ENCODE measurements around the gene ZNF444.
"Not testable (repeated sequence)": the region's sequence is repeated elsewhere in the genome, so short reads cannot be mapped to it uniquely, and the experiment has no call there.

ZNF444 gene

GRCh38 chr19:56140583-56141416 is at the start of gene ZNF444:
TSS of gene ZNF444 (plus strand) at chr19:56141287. CDS start at chr19:56146912, 5,625 bp downstream.
- peak; percentile 97 for DNase-seq (ENCODE audit: low read depth)

GRCh38 chr19:56091751-56092546 is 49.1 kb upstream of the ZNF444 start:
- no peak for DNase-seq (ENCODE audit: low read depth)

- DNase-seq (ENCODE audit: low read depth) = no peak
These were observed 48.1 kb upstream of the ZNF444 start for GRCh38 chr19:56092685-56093631.

- DNase-seq (ENCODE audit: low read depth) = no peak
These were observed 46.6 kb upstream of the ZNF444 start for GRCh38 chr19:56094449-56094848.

GRCh38 chr19:56096665-56097064 is 44.4 kb upstream of the ZNF444 start:
- DNase-seq (ENCODE audit: low read depth) = no peak

- DNase-seq (ENCODE audit: low read depth) = no peak
These were observed 43.8 kb upstream of the ZNF444 start for GRCh38 chr19:56097306-56097705.

GRCh38 chr19:56097776-56098175 is 43.3 kb upstream of the ZNF444 start:
- DNase-seq (ENCODE audit: low read depth) = no peak

- DNase-seq (ENCODE audit: low read depth) = not testable (repeated sequence)
These were observed 42.9 kb upstream of the ZNF444 start for GRCh38 chr19:56098237-56098636.

- no peak for DNase-seq (ENCODE audit: low read depth)
These were observed 42.1 kb upstream of the ZNF444 start for GRCh38 chr19:56098731-56099568.

GRCh38 chr19:56099638-56100539 is 41.2 kb upstream of the ZNF444 start:
- no peak for DNase-seq (ENCODE audit: low read depth)

- DNase-seq (ENCODE audit: low read depth) = no peak
These were observed 40.0 kb upstream of the ZNF444 start for GRCh38 chr19:56101095-56101494.

- DNase-seq (ENCODE audit: low read depth) = no peak
These were observed 39.1 kb upstream of the ZNF444 start for GRCh38 chr19:56101746-56102535.

- DNase-seq (ENCODE audit: low read depth) = no peak
These were observed 38.0 kb upstream of the ZNF444 start for GRCh38 chr19:56103027-56103614.

GRCh38 chr19:56104423-56104822 is 36.7 kb upstream of the ZNF444 start:
- no peak for DNase-seq (ENCODE audit: low read depth)

- DNase-seq (ENCODE audit: low read depth) = peak; percentile 22
These were observed 35.9 kb upstream of the ZNF444 start for GRCh38 chr19:56105090-56105701.

- DNase-seq (ENCODE audit: low read depth) = not testable (repeated sequence)
These were observed 35.2 kb upstream of the ZNF444 start for GRCh38 chr19:56105831-56106396.

GRCh38 chr19:56106397-56106849 is 34.7 kb upstream of the ZNF444 start:
- no peak for DNase-seq (ENCODE audit: low read depth)

GRCh38 chr19:56106993-56107392 is 34.1 kb upstream of the ZNF444 start:
- DNase-seq (ENCODE audit: low read depth) = no peak

All from stimulated activated CD8-positive, alpha-beta memory T cell treated with anti-CD3 and anti-CD28 coated beads, Interleukin-12 subunit alpha, Interleukin-12 subunit beta, amount 100 ng/mL, for 1 hour (primary cell).